ENCODE data around the gene MFSD6.

- TF ChIP-seq TCF12 (IDR thresholded peaks at IDR 0.05; ENCODE audit: low read depth) (no peak), RAD21 (IDR thresholded peaks at IDR 0.05; ENCODE audit: low read depth) (no peak), TAF1 (IDR thresholded peaks at IDR 0.05; ENCODE audit: low read depth) (no peak), EP300 (IDR thresholded peaks at IDR 0.05; ENCODE audit: borderline replicate concordance) (no peak), CEBPB (IDR thresholded peaks at IDR 0.05) (no peak), EGR1 (IDR thresholded peaks at IDR 0.05) (no peak), MAX (IDR thresholded peaks at IDR 0.05) (no peak), TEAD4 (IDR thresholded peaks at IDR 0.05) (no peak), REST (IDR thresholded peaks at IDR 0.05; ENCODE audit: low read depth) (no peak), YY1 (IDR thresholded peaks at IDR 0.05; ENCODE audit: low read depth) (no peak), ZBTB7A (IDR thresholded peaks at IDR 0.05; ENCODE audit: low read depth) (no peak)
Observed at GRCh38 chr2:190418727-190419126, 10.6 kb downstream of the MFSD6 start.

All from Ishikawa (cell line).